A549 (cell line): ENCODE results near the gene SHROOM2. TPM values are rescaled to one million over a fixed set of nuclear protein-coding genes. Genes with fewer than 3 reads are reported as not detected.
A peak's percentile ranks its signal among the peaks of the same experiment; 100 is the strongest.

Experiments used
- ATAC-seq, 2 experiments: fragments of 200-7000 bp in 1 of 2; fragments of >200 bp in 1 of 2; cut with Nextera tagmentation in 1 of 2; cut with Tn5 transposase in 1 of 2; 3 replicates each; pipeline versions ENCODE4 v1.8.0 to v1.9.1; 2018 to 2020; ENCODE audit warnings: mild to moderate bottlenecking in 1 of 2, moderate library complexity in 1 of 2
- CTCF ChIA-PET: fragments of 300-600 bp; sonication (Branson Sonifier 250); formaldehyde crosslinking; extraction: SDS; loops from one replicate; lab custom pipeline; 2021; ENCODE audit warnings: antibody characterized with exemption, inconsistent platforms; lab: Yijun Ruan, JAX
- POLR2A ChIA-PET: fragments of 350-600 bp; formaldehyde crosslinking; extraction: SDS; loops from one replicate; lab custom pipeline; 2021; ENCODE audit warnings: antibody characterized with exemption, inconsistent platforms; lab: Yijun Ruan, JAX
- DNase-seq, 2 experiments: peaks; one replicate each; pipeline versions ENCODE4 v3.0.0 to v3.0.0-alpha.2; 2011 to 2016; ENCODE audit warnings: low read depth in 1 of 2, low spot score in 1 of 2
- FAIRE-seq: peaks from 2 replicates; lab custom pipeline; 2011; peaks lifted over from hg19 to GRCh38; lab: Jason Lieb, UNC
- H3K27ac ChIP-seq, 2 experiments: fragments of >200 bp; sonication (Bioruptor Twin); formaldehyde crosslinking; 3 replicates each; pipeline ENCODE4 v1.5.1; 2016 to 2017
- H3K4me1 ChIP-seq: fragments of >200 bp; sonication (Bioruptor Twin); formaldehyde crosslinking; 3 replicates; pipeline ENCODE4 v1.6.1; 2016
- H3K4me2 ChIP-seq: fragments of >200 bp; sonication (Bioruptor Twin); formaldehyde crosslinking; 3 replicates; pipeline ENCODE4 v1.6.1; 2016
- H3K4me3 ChIP-seq: fragments of >200 bp; sonication (Bioruptor Twin); formaldehyde crosslinking; 3 replicates; pipeline ENCODE4 v1.5.1; 2016
- H3K9me3 ChIP-seq: fragments of >200 bp; sonication (Bioruptor Twin); formaldehyde crosslinking; 3 replicates; pipeline ENCODE4 v1.6.1; 2016
- CEBPB ChIP-seq, 2 experiments: fragments of >200 bp in 1 of 2; sonication (Bioruptor Twin) in 1 of 2; formaldehyde crosslinking in 1 of 2; IDR thresholded peaks; 2 replicates each; pipeline ENCODE4 v1.6.1; 2012 to 2016
- CHD2 ChIP-seq: fragments of 150-350 bp; IDR thresholded peaks from 2 replicates; pipeline ENCODE4 v1.6.1; 2014; ENCODE audit warnings: low read length; ENCODE audit not compliant: partially characterized antibody
- E2F6 ChIP-seq: IDR thresholded peaks from 2 replicates; pipeline ENCODE4 v1.6.1; 2012; ENCODE audit warnings: low read depth, borderline replicate concordance
- EHF ChIP-seq: fragments of 250-450 bp; sonication (Bioruptor Pico); IDR thresholded peaks from 2 replicates; pipeline ENCODE4 v1.5.0; 2020; ENCODE audit warnings: mild to moderate bottlenecking
- EHMT2 ChIP-seq: fragments of 200-600 bp; sonication (generic); IDR thresholded peaks from 2 replicates; pipeline ENCODE4 v1.6.1; 2016; ENCODE audit warnings: antibody characterized with exemption, low read depth, mild to moderate bottlenecking, moderate library complexity
- ESRRA ChIP-seq: fragments of 150-350 bp; IDR thresholded peaks from 2 replicates; pipeline ENCODE4 v1.6.1; 2014; ENCODE audit warnings: mild to moderate bottlenecking, low read length, borderline replicate concordance
- FOSB ChIP-seq: fragments of 250-450 bp; sonication (Bioruptor Pico); IDR thresholded peaks from 2 replicates; pipeline ENCODE4 v1.5.0; 2020; ENCODE audit warnings: mild to moderate bottlenecking, moderate library complexity
- FOSL2 ChIP-seq, 2 experiments: fragments of 450-650 bp in 1 of 2; fragments of >200 bp in 1 of 2; sonication (Bioruptor Twin) in 1 of 2; formaldehyde crosslinking; IDR thresholded peaks; 2 replicates each; pipeline versions ENCODE4 v1.5.0 to v1.6.1; 2016 to 2020; ENCODE audit warnings: mild to moderate bottlenecking in 1 of 2, moderate library complexity in 1 of 2
- GATA3 ChIP-seq: IDR thresholded peaks from 2 replicates; pipeline ENCODE4 v1.6.1; 2012; ENCODE audit warnings: borderline replicate concordance
- HOXA7 ChIP-seq: fragments of 250-450 bp; sonication (Bioruptor Pico); IDR thresholded peaks from 2 replicates; pipeline ENCODE4 v1.5.0; 2020; ENCODE audit warnings: mild to moderate bottlenecking, moderate library complexity
- KDM5A ChIP-seq: fragments of 200-600 bp; sonication (generic); IDR thresholded peaks from 2 replicates; pipeline ENCODE4 v1.6.1; 2016; ENCODE audit warnings: antibody characterized with exemption, mild to moderate bottlenecking
- MAFK ChIP-seq: fragments of 450-650 bp; IDR thresholded peaks from 2 replicates; pipeline ENCODE4 v1.6.1; 2014; ENCODE audit not compliant: partially characterized antibody
- MYC ChIP-seq: IDR thresholded peaks from 2 replicates; pipeline ENCODE4 v1.6.1; 2012; ENCODE audit warnings: mild to moderate bottlenecking, inconsistent platforms, low read length, improper control_type of control experiment, borderline replicate concordance
- NFE2L2 ChIP-seq: fragments of 150-350 bp; conservative IDR thresholded peaks from 2 replicates; pipeline ENCODE4 v1.6.1; 2014; ENCODE audit warnings: low read length
- POLR2A ChIP-seq: IDR thresholded peaks from 2 replicates; pipeline ENCODE4 v1.6.1; 2012; ENCODE audit warnings: mild to moderate bottlenecking, low read length
- REST ChIP-seq: fragments of 200-600 bp; sonication (generic); IDR thresholded peaks from 2 replicates; pipeline ENCODE4 v1.6.1; 2016; ENCODE audit warnings: antibody characterized with exemption, mild to moderate bottlenecking, moderate library complexity
- SMC3 ChIP-seq: fragments of >200 bp; sonication (Bioruptor Twin); formaldehyde crosslinking; IDR thresholded peaks from 3 replicates; pipeline ENCODE4 v1.6.1; 2018; ENCODE audit warnings: inconsistent platforms
- ZC3H11A ChIP-seq: fragments of 450-650 bp; IDR thresholded peaks from 2 replicates; pipeline ENCODE4 v1.6.1; 2014; ENCODE audit warnings: antibody characterized with exemption, mild to moderate bottlenecking
- WGBS: methylation state at CpG from one replicate; pipeline ENCODE4 v1.1.6; 2017; ENCODE audit errors: missing lambda C conversion rate; 5-methylcytosine and 5-hydroxymethylcytosine counted together
- polyA plus RNA-seq, 4 experiments: library from polyadenylated mRNA; depleted of rRNA in 3 of 4; stranded (reverse); fragments of >200 nt; fragmentation: RNase III in 1 of 4; extraction: RNeasy Plus Mini Kit Qiagen cat#74134 plus additional on column Dnase treatment in 1 of 4; gene quantifications; 2 replicates in 3 of 4; 3 replicates in 1 of 4; pipeline ENCODE4 v1.2.3, GENCODE V29; 2011 to 2017
- TF ChIP-seq, protein P1 (sequence below): fragments of 250-450 bp; sonication (Bioruptor Pico); IDR thresholded peaks from 2 replicates; pipeline ENCODE4 v1.5.0; 2020; ENCODE audit warnings: low read depth, mild to moderate bottlenecking, moderate library complexity
- TF ChIP-seq, protein P2 (sequence below): fragments of 450-650 bp; IDR thresholded peaks from 2 replicates; pipeline ENCODE4 v1.6.1; 2014; ENCODE audit warnings: antibody characterized with exemption

The SHROOM2 gene
- polyA plus RNA-seq, 2 of the 4 experiments (the other 2 are of a cell fraction), result 0.12 to 0.27 TPM

DNA sequence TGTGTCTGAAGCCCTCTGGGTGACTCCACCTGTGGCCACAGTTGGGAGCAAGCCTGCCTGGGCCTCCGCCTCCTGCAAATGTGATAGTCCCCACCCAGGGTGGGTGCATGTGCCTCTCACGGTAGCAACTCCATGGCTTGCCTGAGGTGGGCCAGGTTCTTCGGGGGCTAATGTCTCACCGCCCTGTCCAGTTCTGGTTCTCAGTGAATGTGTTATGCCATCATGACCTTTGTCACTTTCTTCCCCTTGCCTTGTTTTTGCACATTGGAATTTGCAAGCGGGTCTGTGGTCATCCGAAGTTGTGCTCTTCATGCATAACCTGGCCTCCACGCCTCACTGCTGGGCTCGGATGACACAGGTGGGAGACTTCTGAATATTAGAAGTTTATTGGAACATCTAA lies 39.7 kb downstream of the SHROOM2 start:
- no peak overlapping the region for H3K4me2 ChIP-seq
- POLR2A ChIA-PET, result no interaction called here
- H3K9me3 ChIP-seq, result no peaks in the 10 kb centered on the region
- ATAC-seq (no peak), DNase-seq (no peak), FAIRE-seq (no peak)
- CTCF ChIA-PET, result interaction anchor here (1.6 kb wide), 1 partner anchor 35 kb away, joined by 5 read pairs; no protein-coding TSS in a partner anchor
- no peak overlapping the region for H3K4me3 ChIP-seq
- H3K4me1 ChIP-seq, result 0 out of 3 replicates have a peak, but pooled peaks cover 2% of the 10 kb centered on the region
- WGBS, result 84% methylated on average over 8 of the region's 8 CpGs
- no peak overlapping the region for H3K27ac ChIP-seq
- TF ChIP-seq, protein P1, sequence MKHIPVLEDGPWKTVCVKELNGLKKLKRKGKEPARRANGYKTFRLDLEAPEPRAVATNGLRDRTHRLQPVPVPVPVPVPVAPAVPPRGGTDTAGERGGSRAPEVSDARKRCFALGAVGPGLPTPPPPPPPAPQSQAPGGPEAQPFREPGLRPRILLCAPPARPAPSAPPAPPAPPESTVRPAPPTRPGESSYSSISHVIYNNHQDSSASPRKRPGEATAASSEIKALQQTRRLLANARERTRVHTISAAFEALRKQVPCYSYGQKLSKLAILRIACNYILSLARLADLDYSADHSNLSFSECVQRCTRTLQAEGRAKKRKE, result no peak
- no peak for TF ChIP-seq FOSB (CRISPR knock-in tag)
- TF ChIP-seq, protein P2, sequence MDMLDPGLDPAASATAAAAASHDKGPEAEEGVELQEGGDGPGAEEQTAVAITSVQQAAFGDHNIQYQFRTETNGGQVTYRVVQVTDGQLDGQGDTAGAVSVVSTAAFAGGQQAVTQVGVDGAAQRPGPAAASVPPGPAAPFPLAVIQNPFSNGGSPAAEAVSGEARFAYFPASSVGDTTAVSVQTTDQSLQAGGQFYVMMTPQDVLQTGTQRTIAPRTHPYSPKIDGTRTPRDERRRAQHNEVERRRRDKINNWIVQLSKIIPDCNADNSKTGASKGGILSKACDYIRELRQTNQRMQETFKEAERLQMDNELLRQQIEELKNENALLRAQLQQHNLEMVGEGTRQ, result no peak
- TF ChIP-seq EHMT2, result no peak
- TF ChIP-seq KDM5A, result no peak
- TF ChIP-seq MYC, result no peak
- TF ChIP-seq MAFK, result no peak
- TF ChIP-seq HOXA7 (CRISPR knock-in tag), result no peak
- TF ChIP-seq NFE2L2, result no peak
- TF ChIP-seq ZC3H11A, result no peak
- TF ChIP-seq ESRRA, result no peak
- no peak for TF ChIP-seq POLR2A
- TF ChIP-seq GATA3, result no peak

DNA sequence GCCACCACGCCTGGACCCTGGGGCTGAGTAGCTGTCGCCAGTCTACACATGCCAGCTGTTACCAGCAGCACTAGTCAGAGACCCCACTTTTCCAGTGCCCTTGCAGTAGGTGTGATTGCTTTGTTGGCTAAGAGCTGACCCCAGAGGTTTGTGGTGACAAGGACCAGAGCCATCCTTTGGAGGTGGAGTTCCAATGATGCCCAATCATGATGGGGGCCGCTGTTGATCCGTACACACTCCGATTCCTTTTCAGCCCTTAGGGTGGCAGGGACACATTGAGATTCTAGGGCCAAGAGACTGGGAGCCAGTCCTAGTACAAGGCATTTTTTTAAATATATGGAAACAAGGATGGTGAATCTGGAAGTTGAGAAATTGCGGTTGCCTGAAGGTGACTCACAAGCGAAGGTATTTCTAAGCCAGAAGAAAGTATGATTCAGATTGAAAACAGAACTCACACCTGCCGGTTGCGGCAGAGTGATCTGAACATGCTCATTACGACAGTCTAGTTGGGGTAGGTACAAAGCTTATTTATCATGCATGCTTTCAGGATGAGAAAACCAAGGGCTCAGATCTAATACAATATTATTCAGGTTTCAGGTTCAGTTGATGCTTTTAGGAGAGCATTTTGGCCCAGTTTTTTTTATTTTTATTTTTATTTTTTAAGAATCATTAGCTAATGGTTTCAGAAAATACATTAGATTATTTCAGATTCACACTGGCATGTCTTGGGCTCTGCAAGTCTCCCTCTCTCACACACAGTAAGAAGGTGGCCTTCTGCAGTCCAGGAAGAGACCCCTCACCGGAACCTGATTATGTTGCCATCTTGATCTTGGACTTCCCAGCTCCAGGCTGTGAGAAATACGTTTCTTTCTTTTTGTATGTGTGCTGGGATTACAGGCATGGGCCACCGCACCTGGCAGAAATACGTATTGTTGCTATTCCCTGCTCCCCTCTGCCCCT lies 43.4 kb downstream of the SHROOM2 start:
- CTCF ChIA-PET, result no interaction called here
- 38% methylated on average over 12 of the region's 14 CpGs for WGBS
- peak; percentile 27 to 35 for DNase-seq

More for the DNA sequence above, 43.4 kb downstream of the SHROOM2 start:
- H3K4me1 ChIP-seq, result 0 out of 3 replicates have a peak, but pooled peaks cover 2% of the 10 kb centered on the region
- 0 out of 6 replicates have a peak overlapping the region, but pooled peaks of 1 of the 2 experiments have one; percentile 21 for H3K27ac ChIP-seq
- TF ChIP-seq FOSL2 (IDR thresholded peaks at IDR 0.05) (no peak), FOSL2 (CRISPR knock-in tag; IDR thresholded peaks at IDR 0.05) (peak; percentile 46; the same call in 1 of the 2 replicates), CHD2 (no peak), REST (no peak), E2F6 (no peak), GATA3 (no peak), CEBPB (IDR thresholded peaks at IDR 0.05) (peak in 1 of 2 experiments; percentile 15; a peak in 1 of 4 replicates), EHF (CRISPR knock-in tag) (no peak), SMC3 (no peak)
- TF ChIP-seq, all 56 proteins: peak for 2
- POLR2A ChIA-PET, result interaction anchor here (0.5 kb wide), 1 partner anchor 717 kb away, joined by 4 read pairs; no protein-coding TSS in a partner anchor
- peak; percentile 50 to 79; a peak in 5 of 6 replicates for ATAC-seq
- Histone ChIP-seq H3K4me3 (no peak overlapping the region), H3K4me2 (peak overlapping the region; percentile 22; the same call in 1 of the 3 replicates), H3K9me3 (no peaks in the 10 kb centered on the region)
- FAIRE-seq, result no peak
